Nephron progenitor cell (in vitro differentiated cells): ENCODE measurements around the gene MTCH1.

Experiments used
- DNase-seq: peaks from one replicate; pipeline ENCODE4 v3.0.0; 2021
- H3K27ac Mint-ChIP-seq: 2 replicates; pipeline ENCODE4 v1.8.0; 2021; ENCODE audit warnings: mild to moderate bottlenecking, moderate library complexity, mixed read lengths
- H3K27me3 Mint-ChIP-seq: 2 replicates; pipeline ENCODE4 v1.8.0; 2021; ENCODE audit warnings: mild to moderate bottlenecking, low read depth, mixed read lengths; ENCODE audit not compliant: poor library complexity
- H3K36me3 Mint-ChIP-seq: 2 replicates; pipeline ENCODE4 v1.8.0; 2021; ENCODE audit warnings: low read depth, mixed read lengths
- H3K4me1 Mint-ChIP-seq: 2 replicates; pipeline ENCODE4 v1.8.0; 2021; ENCODE audit warnings: mixed read lengths
- H3K4me3 Mint-ChIP-seq: 2 replicates; pipeline ENCODE4 v1.8.0; 2021; ENCODE audit warnings: mild to moderate bottlenecking, moderate library complexity, mixed read lengths
- H3K9me3 Mint-ChIP-seq: 2 replicates; pipeline ENCODE4 v1.8.0; 2021; ENCODE audit warnings: mild to moderate bottlenecking, moderate library complexity, mixed read lengths
- CTCF ChIP-seq: fragments of 200-600 bp; sonication (generic); IDR thresholded peaks from 2 replicates; pipeline ENCODE4 v1.5.0; 2021; ENCODE audit warnings: antibody characterized with exemption

The MTCH1 gene

DNA sequence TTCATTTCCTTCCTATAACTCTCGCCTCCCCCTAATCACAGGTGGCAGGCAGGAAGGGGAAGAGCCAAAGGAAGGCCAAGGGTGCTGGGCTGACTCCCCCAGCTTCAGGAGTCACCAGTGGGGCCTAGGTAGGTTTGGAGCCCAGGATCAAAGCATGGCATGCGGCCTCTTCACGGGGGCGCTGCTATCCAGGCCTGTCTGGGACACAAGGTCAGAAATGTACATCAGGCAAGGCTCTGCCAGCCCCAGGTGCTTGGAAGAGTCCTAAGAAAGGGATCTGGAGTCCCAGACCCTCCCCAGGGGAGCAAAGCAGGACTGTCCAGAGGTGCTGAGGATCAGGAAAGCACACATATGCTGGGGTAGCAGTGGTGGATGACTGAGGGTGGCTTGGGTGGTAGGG lies 21.1 kb downstream of the MTCH1 start:
- DNase-seq, result no peak
- no peaks in the 10 kb centered on the region for H3K9me3 Mint-ChIP-seq
- TF ChIP-seq CTCF, result no peak
- peak overlapping the region; percentile 77 for H3K27ac Mint-ChIP-seq
- H3K4me1 Mint-ChIP-seq, result peaks cover 27% of the 10 kb centered on the region
- H3K27me3 Mint-ChIP-seq, result peaks cover 3% of the 10 kb centered on the region
- no peak overlapping the region for H3K4me3 Mint-ChIP-seq
- peaks cover 29% of the 10 kb centered on the region for H3K36me3 Mint-ChIP-seq

- H3K27ac Mint-ChIP-seq, result peak overlapping the region; percentile 77
- TF ChIP-seq CTCF, result no peak
- no peak for DNase-seq
- H3K4me3 Mint-ChIP-seq, result no peak overlapping the region
- H3K9me3 Mint-ChIP-seq, result no peaks in the 10 kb centered on the region
- H3K36me3 Mint-ChIP-seq, result peaks cover 25% of the 10 kb centered on the region
- peaks cover 27% of the 10 kb centered on the region for H3K4me1 Mint-ChIP-seq
- peaks cover 3% of the 10 kb centered on the region for H3K27me3 Mint-ChIP-seq
Observed at GRCh38 chr6:36964349-36964748, 21.6 kb downstream of the MTCH1 start.

DNA sequence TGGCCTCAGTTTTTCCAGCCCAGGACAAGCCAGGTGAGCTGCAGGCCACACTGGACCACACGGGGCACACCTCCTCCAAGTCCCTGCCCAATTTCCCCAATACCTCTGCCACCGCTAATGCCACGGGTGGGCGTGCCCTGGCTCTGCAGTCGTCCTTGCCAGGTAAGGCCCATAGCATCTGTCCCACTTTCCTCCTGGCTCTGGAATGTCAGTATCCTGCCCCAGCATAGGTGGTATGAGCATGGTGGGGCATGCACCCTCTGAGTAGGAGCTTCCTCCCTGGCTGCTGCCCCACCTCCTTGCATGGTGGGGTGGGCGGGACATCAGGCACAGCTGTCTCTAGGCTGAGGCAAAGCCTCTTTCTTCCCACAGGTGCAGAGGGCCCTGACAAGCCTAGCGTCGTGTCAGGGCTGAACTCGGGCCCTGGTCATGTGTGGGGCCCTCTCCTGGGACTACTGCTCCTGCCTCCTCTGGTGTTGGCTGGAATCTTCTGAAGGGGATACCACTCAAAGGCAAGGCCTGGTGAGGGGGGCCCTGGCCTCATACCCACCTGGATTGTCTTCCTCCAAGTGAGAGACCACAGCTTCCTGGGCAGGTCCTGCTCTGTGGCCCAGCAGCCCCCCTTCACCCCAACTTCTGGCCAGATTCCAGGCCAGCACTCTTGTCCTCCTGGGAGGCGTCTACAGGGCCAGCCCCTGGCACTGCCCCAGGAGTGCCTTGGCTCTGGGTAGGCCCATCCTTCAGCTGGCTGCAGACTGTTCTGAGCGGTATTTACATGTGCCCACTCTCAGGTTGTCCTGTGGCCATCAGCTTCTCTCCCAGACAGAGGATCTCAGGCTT lies 22.3 kb downstream of the MTCH1 start:
- Mint-ChIP-seq H3K4me3 (no peak overlapping the region), H3K9me3 (no peaks in the 10 kb centered on the region), H3K27ac (no peak overlapping the region), H3K36me3 (peaks cover 21% of the 10 kb centered on the region), H3K4me1 (peaks cover 27% of the 10 kb centered on the region), H3K27me3 (peaks cover 2% of the 10 kb centered on the region)
- no peak for TF ChIP-seq CTCF
- DNase-seq, result no peak

- Mint-ChIP-seq H3K27ac (peak overlapping the region; percentile 93), H3K4me1 (peaks cover 27% of the 10 kb centered on the region), H3K36me3 (peaks cover 13% of the 10 kb centered on the region), H3K27me3 (peaks cover under 1% of the 10 kb centered on the region), H3K4me3 (no peak overlapping the region), H3K9me3 (no peaks in the 10 kb centered on the region)
- peak; percentile 63 for DNase-seq
- TF ChIP-seq CTCF, result no peak
Observed at GRCh38 chr6:36962874-36963273, 23.1 kb downstream of the MTCH1 start.

GRCh38 chr6:36961441-36962435 lies 24.3 kb downstream of the MTCH1 start:
- Mint-ChIP-seq H3K9me3 (no peaks in the 10 kb centered on the region), H3K27me3 (peaks cover 6% of the 10 kb centered on the region), H3K4me1 (peaks cover 27% of the 10 kb centered on the region), H3K27ac (peak overlapping the region; percentile 45), H3K36me3 (peaks cover 9% of the 10 kb centered on the region), H3K4me3 (no peak overlapping the region)
- TF ChIP-seq CTCF, result no peak
- no peak for DNase-seq
